ENCODE data around the gene PIRT.

PIRT gene

DNA sequence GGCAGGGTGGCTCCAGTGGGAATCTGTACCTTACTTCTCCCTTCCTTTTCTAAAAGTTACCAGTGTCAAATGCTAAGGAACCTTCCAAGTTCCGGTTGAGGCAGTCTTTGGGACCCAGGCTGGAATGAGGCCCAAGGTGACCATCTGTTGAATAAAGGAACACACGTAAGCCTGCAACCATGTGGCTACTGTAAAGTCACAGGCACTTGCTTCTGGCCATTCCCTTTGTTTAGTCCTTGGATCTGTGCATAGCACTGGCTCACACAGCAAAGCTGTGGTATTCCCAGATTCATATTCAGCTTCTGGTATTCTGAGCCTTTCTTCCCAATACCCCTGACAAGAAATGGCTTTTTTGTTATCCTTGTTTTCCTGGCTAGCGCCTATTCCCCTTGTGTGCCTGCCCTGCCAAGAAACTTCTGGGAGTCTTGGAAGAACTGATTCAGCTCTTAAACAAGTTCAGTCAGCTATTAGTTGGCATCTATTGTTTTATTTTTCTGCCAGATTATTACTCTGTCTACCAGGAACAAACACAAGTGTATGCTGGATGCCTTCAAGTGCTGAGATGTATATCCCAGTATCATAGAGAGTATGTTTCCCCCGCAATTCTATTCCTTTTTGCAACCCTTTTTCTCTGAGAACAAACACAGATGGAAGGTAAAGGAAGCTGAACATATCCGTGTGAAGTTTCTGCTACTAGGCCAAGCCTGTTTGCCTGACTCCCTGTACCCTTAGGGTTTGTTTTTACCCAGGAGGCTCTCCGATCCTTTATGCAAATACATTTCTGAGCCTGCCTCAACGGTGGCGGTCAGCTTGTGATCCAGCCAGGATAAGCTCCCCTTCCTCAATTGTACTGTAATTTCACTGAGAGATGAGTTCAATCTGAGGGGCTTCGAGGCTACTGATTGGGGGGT is 47.1 kb downstream of the PIRT start:
- DNase-seq = peak in 8 of 56 donors; percentile 6 to 43 (median 15)

DNA sequence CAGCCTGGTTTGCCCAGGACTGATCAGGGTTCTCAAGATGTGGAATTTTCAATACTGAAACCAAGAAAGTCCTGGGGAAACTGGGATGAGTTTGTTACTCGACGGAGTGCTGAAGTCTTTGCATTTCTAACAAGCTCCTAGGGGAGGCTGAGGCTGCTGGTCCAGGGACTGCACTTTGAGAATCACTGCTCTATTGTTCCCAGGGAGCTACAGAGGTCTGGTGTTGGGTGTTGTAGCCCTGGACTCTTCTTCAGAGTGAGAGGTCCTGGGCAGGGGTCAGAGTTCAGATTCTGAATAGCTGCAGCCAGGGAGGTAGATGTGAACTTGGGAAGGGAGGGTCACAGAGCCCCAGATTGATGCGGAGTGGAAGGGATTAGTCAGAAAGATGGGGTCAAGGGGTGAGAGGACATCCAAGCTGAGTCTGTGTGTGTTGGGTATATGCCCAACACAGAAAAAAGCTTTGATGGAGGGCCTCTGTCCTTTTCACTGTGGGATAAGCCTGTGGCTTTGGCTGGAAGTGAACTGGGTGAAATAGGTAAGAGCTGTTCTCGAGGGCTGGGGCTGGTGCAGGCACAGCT is 48.1 kb downstream of the PIRT start:
- no peak for DNase-seq

GRCh38 chr17:10787306-10788045 is 50.4 kb downstream of the PIRT start:
- no peak for DNase-seq

- DNase-seq = no peak
These were observed 52.6 kb downstream of the PIRT start for GRCh38 chr17:10785295-10785694.

DNA sequence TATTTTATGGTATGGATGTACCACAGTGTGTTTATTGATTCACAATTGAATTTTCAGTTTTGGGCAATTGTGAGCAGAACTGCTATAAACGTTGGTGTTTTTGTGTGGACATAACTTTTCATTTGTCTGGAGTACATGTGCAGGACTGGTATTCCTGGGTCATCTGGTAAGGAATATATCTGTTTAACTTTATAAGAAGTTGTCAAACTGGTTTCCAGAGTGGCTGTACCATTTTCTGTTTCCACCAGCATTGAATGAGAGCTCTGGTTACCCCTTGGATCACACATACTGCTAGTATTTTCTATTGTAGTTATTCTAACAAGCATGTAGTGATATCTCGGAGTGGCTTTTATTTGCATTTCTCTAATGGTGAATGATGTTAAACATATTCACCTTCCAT is 58.3 kb downstream of the PIRT start:
- no peak for DNase-seq

GRCh38 chr17:10777890-10778289 is 60.0 kb downstream of the PIRT start:
- DNase-seq = no peak

DNA sequence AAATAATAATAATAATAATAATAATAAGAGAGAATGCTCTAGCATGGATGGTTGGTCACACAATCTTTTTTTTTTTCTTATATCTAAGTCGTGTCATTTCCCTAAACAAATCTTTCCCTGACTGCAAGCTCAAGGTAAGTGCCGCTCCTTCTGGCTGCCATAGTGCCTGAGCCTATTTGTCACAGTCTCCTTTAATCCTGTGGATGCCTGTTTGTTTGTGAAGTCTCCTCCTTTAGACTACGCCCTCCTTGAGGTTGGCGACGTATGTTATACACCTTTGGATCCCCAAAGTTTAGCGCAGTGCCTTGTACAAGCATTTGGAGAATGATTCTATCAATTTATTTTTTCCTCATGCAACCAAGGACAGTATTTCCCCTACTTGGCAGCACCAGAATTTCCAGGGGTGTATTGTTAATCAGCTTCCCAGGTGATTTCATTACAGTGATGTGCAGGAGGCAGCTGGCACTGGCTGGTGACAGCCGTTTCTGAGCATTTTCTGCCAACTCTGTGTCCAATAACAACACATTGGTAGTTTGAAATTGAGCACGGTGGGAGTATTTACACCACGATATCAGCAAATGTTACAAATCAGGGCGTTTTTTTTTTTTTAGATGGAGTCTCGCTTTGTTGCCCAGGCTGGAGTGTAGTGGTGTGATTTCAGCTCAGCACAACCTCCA is 60.6 kb downstream of the PIRT start:
- DNase-seq = no peak

- no peak for DNase-seq
These were observed 61.5 kb downstream of the PIRT start for GRCh38 chr17:10776381-10776780.

GRCh38 chr17:10775740-10776356 is 62.0 kb downstream of the PIRT start:
- no peak for DNase-seq

GRCh38 chr17:10775058-10775457 is 62.8 kb downstream of the PIRT start:
- no peak for DNase-seq

DNA sequence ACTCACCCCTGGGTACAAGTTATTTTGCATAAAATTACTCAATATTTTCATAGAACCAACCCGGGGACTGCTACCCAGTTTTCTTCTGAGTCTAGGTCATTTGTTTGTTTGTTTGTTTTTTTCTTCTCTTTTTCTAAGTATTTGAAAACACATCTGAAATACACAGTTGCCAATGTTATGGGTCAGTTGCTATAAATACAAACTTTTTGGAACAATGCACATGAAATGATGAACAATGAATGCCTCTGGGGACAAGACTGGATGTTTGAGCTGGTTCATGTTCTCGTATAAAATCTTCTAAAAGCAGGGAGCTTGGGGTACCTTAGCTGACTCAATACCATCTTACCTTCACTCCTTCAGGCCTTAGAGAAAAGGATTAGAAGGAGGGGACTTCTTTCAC is 64.5 kb downstream of the PIRT start:
- DNase-seq = no peak
